Muscle layer of colon (tissue), 2 donors: Measurements from ENCODE around the gene AGAP1.

Experiments used
- H3K27ac ChIP-seq: one replicate; pipeline ENCODE4 v1.7.0; 2013; ENCODE audit warnings: low read depth, mild to moderate bottlenecking, low read length, moderate library complexity
- H3K27me3 ChIP-seq, 2 donors: one replicate each; pipeline ENCODE4 v1.7.0; 2013; ENCODE audit warnings: low read length in 2 of 2, mild to moderate bottlenecking in 2 of 2; ENCODE audit not compliant: insufficient read depth in 2 of 2, control insufficient read depth in 1 of 2
- H3K36me3 ChIP-seq: one replicate; pipeline ENCODE4 v1.7.0; 2013; ENCODE audit warnings: mild to moderate bottlenecking, low read length; ENCODE audit not compliant: insufficient read depth
- H3K4me1 ChIP-seq: one replicate; pipeline ENCODE4 v1.7.0; 2013; ENCODE audit warnings: mild to moderate bottlenecking, low read length; ENCODE audit not compliant: insufficient read depth
- H3K4me3 ChIP-seq, 2 donors: one replicate each; pipeline ENCODE4 v1.7.0; 2013; ENCODE audit warnings: low read length in 2 of 2, low read depth in 1 of 2, mild to moderate bottlenecking in 1 of 2, moderate library complexity in 1 of 2
- H3K9ac ChIP-seq: one replicate; pipeline ENCODE4 v1.7.0; 2013; ENCODE audit warnings: low read length
- H3K9me3 ChIP-seq: one replicate; pipeline ENCODE4 v1.7.0; 2013; ENCODE audit warnings: mild to moderate bottlenecking, low read length
- donor health status: abdominal sarcoma.
- donor health status: Adenocarcinoma of cecum.

AGAP1 gene

DNA sequence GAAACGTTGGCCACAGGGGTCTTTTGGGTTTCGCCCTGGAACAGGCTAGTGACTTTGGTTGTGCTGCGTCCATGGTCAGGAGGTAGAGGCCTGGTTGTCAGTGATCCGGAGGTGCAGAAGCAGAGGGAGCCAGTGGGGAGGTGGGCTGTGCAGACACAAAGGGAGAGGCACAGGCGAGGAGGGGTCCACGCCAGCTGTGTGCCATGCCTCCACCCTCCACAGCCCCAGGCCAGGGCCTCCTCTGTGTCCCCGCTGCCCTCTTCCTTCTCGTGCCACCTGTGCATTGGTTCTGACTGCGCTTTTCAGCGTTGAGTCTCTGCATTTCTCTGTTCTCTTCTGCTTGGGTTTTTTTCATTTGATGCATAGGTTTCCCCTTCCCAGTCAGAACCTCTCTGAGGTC lies 553.3 kb downstream of the AGAP1 start:
- H3K9ac ChIP-seq, result no peak overlapping the region
- H3K27ac ChIP-seq, result no peak overlapping the region
- H3K27me3 ChIP-seq, result no peaks in the 10 kb centered on the region
- no peak overlapping the region for H3K4me3 ChIP-seq
- no peaks in the 10 kb centered on the region for H3K4me1 ChIP-seq
- peaks cover 13% of the 10 kb centered on the region for H3K36me3 ChIP-seq
- H3K9me3 ChIP-seq, result no peaks in the 10 kb centered on the region

DNA sequence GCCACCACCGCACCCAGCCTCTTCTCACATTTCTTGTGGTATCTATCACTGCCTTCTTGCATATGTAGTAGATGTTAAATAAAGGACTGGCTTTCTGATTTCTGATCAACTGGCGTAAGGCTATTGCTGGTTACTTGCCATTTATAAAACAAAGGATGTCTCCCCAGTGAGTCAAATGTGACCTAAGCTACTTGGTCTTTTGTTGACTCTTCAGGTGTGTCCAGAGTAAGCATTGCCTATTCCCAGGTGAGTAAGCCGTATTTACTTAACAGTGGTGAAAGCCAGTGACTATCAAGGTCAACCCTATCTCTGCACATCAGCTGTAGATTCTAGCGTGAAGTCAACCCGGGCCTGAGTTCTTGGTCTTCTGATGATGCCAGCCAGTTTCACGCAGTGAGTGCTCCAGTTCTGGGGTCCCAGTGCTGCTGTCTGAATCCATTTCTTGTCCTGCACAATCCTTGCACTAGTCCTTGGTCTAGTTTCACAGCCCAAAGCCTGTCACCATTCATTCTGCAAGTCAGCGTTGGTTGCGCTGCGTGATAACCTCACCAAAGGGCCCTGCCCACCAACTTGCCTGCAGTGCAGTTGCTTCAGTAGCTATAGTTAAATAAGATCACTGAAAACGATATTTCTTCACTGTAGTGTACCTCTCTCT lies 554.2 kb downstream of the AGAP1 start:
- no peak overlapping the region for H3K4me3 ChIP-seq

GRCh38 chr2:236049981-236050380 lies 556.1 kb downstream of the AGAP1 start:
- Histone ChIP-seq H3K36me3 (peaks cover 13% of the 10 kb centered on the region), H3K27ac (no peak overlapping the region), H3K4me1 (peaks cover 7% of the 10 kb centered on the region)

More for the DNA sequence above, 554.2 kb downstream of the AGAP1 start:
- Histone ChIP-seq H3K27me3 (no peaks in the 10 kb centered on the region), H3K4me1 (no peaks in the 10 kb centered on the region), H3K27ac (no peak overlapping the region), H3K9ac (no peak overlapping the region), H3K9me3 (no peaks in the 10 kb centered on the region), H3K36me3 (peaks cover 13% of the 10 kb centered on the region)

GRCh38 chr2:236051351-236051750 lies 557.5 kb downstream of the AGAP1 start:
- H3K36me3 ChIP-seq, result peaks cover 13% of the 10 kb centered on the region
- H3K9me3 ChIP-seq, result no peaks in the 10 kb centered on the region
- H3K27ac ChIP-seq, result no peak overlapping the region
- H3K27me3 ChIP-seq, result no peaks in the 10 kb centered on the region
- H3K9ac ChIP-seq, result no peak overlapping the region
- H3K4me1 ChIP-seq, result peaks cover 17% of the 10 kb centered on the region
- no peak overlapping the region for H3K4me3 ChIP-seq

More at GRCh38 chr2:236049981-236050380, 556.1 kb downstream of the AGAP1 start:
- no peak overlapping the region for H3K4me3 ChIP-seq
- H3K9ac ChIP-seq, result no peak overlapping the region
- no peaks in the 10 kb centered on the region for H3K9me3 ChIP-seq
- H3K27me3 ChIP-seq, result no peaks in the 10 kb centered on the region

DNA sequence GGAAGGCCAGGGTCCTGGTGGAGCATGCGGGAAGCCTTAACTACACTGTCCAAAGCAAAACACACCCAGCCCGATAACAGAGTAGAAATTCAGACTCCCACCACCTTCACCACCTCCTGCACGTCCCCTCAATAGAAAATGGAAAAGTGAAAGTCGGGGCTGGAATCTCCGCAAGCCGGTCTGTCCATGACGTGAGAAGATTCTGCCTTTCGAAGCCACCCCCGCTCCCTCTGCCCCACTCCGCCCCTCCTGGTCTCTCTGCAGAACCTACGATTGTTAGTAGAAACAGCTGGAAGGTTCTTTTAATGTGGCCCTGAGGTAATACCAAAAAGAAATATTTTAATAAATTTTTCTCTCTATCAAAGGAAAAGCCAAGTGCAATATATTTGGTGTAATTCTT lies 558.0 kb downstream of the AGAP1 start:
- Histone ChIP-seq H3K4me1 (peaks cover 17% of the 10 kb centered on the region), H3K9ac (no peak overlapping the region), H3K27me3 (no peaks in the 10 kb centered on the region), H3K36me3 (peaks cover 13% of the 10 kb centered on the region), H3K27ac (no peak overlapping the region), H3K9me3 (no peaks in the 10 kb centered on the region), H3K4me3 (no peak overlapping the region)

GRCh38 chr2:236052206-236052605 lies 558.4 kb downstream of the AGAP1 start:
- Histone ChIP-seq H3K4me1 (peaks cover 17% of the 10 kb centered on the region), H3K27ac (no peak overlapping the region), H3K4me3 (no peak overlapping the region), H3K27me3 (no peaks in the 10 kb centered on the region), H3K36me3 (peaks cover 13% of the 10 kb centered on the region), H3K9me3 (no peaks in the 10 kb centered on the region), H3K9ac (no peak overlapping the region)

GRCh38 chr2:236052926-236053821 lies 559.3 kb downstream of the AGAP1 start:
- H3K36me3 ChIP-seq, result peaks cover 13% of the 10 kb centered on the region
- no peak overlapping the region for H3K27ac ChIP-seq
- H3K27me3 ChIP-seq, result no peaks in the 10 kb centered on the region
- no peaks in the 10 kb centered on the region for H3K9me3 ChIP-seq
- H3K4me3 ChIP-seq, result no peak overlapping the region
- H3K4me1 ChIP-seq, result peaks cover 17% of the 10 kb centered on the region
- no peak overlapping the region for H3K9ac ChIP-seq

- Histone ChIP-seq H3K4me3 (no peak overlapping the region), H3K36me3 (peaks cover 4% of the 10 kb centered on the region), H3K27me3 (no peaks in the 10 kb centered on the region), H3K9me3 (no peaks in the 10 kb centered on the region), H3K4me1 (peaks cover 17% of the 10 kb centered on the region), H3K9ac (no peak overlapping the region), H3K27ac (no peak overlapping the region)
Observed at GRCh38 chr2:236054125-236054524, 560.3 kb downstream of the AGAP1 start.

GRCh38 chr2:236054621-236055305 lies 560.9 kb downstream of the AGAP1 start:
- Histone ChIP-seq H3K27me3 (no peaks in the 10 kb centered on the region), H3K27ac (no peak overlapping the region), H3K4me3 (no peak overlapping the region), H3K9me3 (no peaks in the 10 kb centered on the region), H3K4me1 (peaks cover 17% of the 10 kb centered on the region), H3K9ac (no peak overlapping the region), H3K36me3 (peaks cover 1% of the 10 kb centered on the region)

GRCh38 chr2:236055471-236055870 lies 561.6 kb downstream of the AGAP1 start:
- Histone ChIP-seq H3K9ac (no peak overlapping the region), H3K27me3 (no peaks in the 10 kb centered on the region), H3K27ac (no peak overlapping the region), H3K4me1 (peaks cover 17% of the 10 kb centered on the region), H3K9me3 (no peaks in the 10 kb centered on the region), H3K36me3 (no peaks in the 10 kb centered on the region), H3K4me3 (no peak overlapping the region)

GRCh38 chr2:236056141-236056540 lies 562.3 kb downstream of the AGAP1 start:
- Histone ChIP-seq H3K4me3 (no peak overlapping the region), H3K4me1 (peaks cover 17% of the 10 kb centered on the region), H3K27ac (no peak overlapping the region), H3K9ac (no peak overlapping the region), H3K9me3 (no peaks in the 10 kb centered on the region), H3K27me3 (no peaks in the 10 kb centered on the region), H3K36me3 (no peaks in the 10 kb centered on the region)
